ENCODE data around the gene SLC12A1. TPM values are rescaled to one million over a fixed set of nuclear protein-coding genes. Genes with fewer than 3 reads are reported as not detected.

SLC12A1 gene
- total and polyA plus RNA-seq, 7 donors, result not detected

DNA sequence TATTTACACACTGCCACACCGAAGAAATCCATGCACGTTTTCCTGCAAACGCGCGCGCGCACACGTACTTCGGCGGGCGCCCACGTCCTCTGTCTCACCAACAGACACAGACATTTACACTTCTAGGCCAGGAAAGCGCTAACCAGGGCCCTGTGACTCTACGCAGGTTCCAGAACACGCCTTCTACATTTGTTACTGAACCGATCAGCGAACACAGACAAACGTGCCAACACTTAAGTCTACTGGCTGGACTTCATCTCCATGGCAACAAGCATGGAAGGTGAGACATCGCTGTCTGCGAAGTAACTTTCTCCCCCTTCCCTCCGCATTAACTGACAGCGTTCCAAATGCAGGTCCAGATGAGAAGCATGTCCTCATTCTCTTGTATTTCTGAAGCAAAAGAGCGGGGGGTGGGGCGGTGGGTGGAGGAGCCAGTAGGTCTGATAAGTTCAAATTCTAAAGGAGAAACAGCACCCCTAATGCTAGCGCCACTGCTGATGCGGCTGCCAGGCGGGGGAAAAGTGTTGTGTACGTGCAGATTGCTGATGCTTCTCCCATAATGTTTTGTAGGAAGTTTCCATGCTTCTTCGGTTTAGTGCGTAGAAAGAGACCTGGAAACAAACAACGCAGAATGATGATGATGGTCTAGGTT, 14.4 kb upstream of the SLC12A1 start, which contains the start of gene CTXN2:
Gene CTXN2, plus strand, starts transcription at position 92 of the 652 bp plus-strand sequence. CDS start 9,636 bp downstream, outside the sequence.
- no peaks in the 10 kb centered on the region for H3K4me1 ChIP-seq
- intact Hi-C loops (cut with DNase I), result no loop called here
- no peaks in the 10 kb centered on the region for H3K9me3 ChIP-seq
- H3K4me3 ChIP-seq, result no peak within 1 kb of the TSS
- 5 to 7% (median 5%) methylated on average over 31 of the region's 31 CpGs for WGBS, 3 donors
- no peaks in the 10 kb centered on the region for H3K36me3 ChIP-seq (ENCODE audit: insufficient read depth in 1 of 2, low read depth in 1 of 2)
- H3K27ac ChIP-seq, result no peak within 1 kb of the TSS
- ATAC-seq, result no peak
- no peak for DNase-seq
- peaks cover 0 to 4% (median 4%) of the 10 kb centered on the region in 3 donors for H3K27me3 ChIP-seq (ENCODE audit: insufficient read depth in 3 of 3, low read length in 2 of 3)
- TF ChIP-seq, protein P1, sequence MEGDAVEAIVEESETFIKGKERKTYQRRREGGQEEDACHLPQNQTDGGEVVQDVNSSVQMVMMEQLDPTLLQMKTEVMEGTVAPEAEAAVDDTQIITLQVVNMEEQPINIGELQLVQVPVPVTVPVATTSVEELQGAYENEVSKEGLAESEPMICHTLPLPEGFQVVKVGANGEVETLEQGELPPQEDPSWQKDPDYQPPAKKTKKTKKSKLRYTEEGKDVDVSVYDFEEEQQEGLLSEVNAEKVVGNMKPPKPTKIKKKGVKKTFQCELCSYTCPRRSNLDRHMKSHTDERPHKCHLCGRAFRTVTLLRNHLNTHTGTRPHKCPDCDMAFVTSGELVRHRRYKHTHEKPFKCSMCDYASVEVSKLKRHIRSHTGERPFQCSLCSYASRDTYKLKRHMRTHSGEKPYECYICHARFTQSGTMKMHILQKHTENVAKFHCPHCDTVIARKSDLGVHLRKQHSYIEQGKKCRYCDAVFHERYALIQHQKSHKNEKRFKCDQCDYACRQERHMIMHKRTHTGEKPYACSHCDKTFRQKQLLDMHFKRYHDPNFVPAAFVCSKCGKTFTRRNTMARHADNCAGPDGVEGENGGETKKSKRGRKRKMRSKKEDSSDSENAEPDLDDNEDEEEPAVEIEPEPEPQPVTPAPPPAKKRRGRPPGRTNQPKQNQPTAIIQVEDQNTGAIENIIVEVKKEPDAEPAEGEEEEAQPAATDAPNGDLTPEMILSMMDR (IDR thresholded peaks at IDR 0.05), result no peak

- TF ChIP-seq, protein P1 (IDR thresholded peaks at IDR 0.05), result no peak
- no peaks in the 10 kb centered on the region for H3K4me1 ChIP-seq
- H3K9me3 ChIP-seq, result no peaks in the 10 kb centered on the region
- no peak overlapping the region for H3K27ac ChIP-seq
- DNase-seq, result no peak
- WGBS, 3 donors, result 65 to 76% (median 74%) methylated on average over 1 of the region's 1 CpG
- H3K4me3 ChIP-seq, result no peak overlapping the region
- H3K27me3 ChIP-seq (ENCODE audit: insufficient read depth in 3 of 3, low read length in 2 of 3), result no peaks in the 10 kb centered on the region
- H3K36me3 ChIP-seq (ENCODE audit: insufficient read depth in 1 of 2, low read depth in 1 of 2), result no peaks in the 10 kb centered on the region
- intact Hi-C loops (cut with DNase I), result no loop called here
- ATAC-seq, result no peak
These were observed 4.0 kb upstream of the SLC12A1 start for GRCh38 chr15:48202068-48202467.

DNA sequence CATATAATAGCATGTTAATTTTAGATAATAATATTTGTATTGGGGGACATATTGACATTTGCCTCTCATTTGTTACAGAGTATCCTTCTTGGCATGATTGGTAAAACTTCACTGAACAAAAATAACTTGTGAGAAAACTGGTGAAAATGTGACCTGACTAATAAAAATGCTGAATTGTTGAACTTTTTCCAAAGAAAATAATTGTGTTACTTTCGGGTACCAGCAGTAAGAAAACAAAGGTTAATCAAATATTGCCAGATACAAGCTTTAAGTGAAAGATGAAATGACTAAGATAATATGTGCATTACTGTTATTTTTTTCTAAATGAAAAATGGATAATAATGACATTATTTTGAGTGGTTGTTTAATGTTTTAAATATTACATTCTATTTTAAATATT, 15.2 kb downstream of the SLC12A1 start:
- TF ChIP-seq, protein P1 (IDR thresholded peaks at IDR 0.05), result no peak
- 22 to 33% (median 31%) methylated on average over 1 of the region's 1 CpG for WGBS, 3 donors
- intact Hi-C loops (cut with DNase I), result no loop called here

DNA sequence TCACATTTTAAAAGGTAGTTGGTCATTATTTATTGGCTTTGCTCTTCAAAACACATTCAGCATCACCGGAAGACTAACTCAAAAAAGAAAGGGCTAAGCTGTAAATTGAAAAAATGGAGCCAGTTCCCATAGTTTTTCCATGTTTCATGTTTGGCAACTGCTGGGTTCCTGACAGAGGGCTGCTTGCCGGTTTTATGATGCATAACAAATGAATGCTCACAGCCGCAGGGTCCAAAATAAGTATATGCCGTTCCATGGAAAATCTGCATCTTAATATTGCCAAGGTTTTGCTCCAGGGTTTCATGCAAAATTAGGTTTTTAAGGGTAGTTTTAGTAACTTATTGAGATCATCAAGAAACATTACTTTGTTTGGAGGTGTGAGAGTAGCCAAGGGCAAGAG, 15.8 kb downstream of the SLC12A1 start:
- no peak for ATAC-seq
- H3K4me3 ChIP-seq, result no peak overlapping the region

More for the DNA sequence above, 15.2 kb downstream of the SLC12A1 start:
- Histone ChIP-seq H3K4me1 (no peaks in the 10 kb centered on the region), H3K9me3 (no peaks in the 10 kb centered on the region), H3K27me3 (ENCODE audit: insufficient read depth in 3 of 3, low read length in 2 of 3) (peaks cover 0 to 5% (median 0%) of the 10 kb centered on the region in 3 donors), H3K27ac (no peak overlapping the region), H3K4me3 (no peak overlapping the region), H3K36me3 (ENCODE audit: insufficient read depth in 1 of 2, low read depth in 1 of 2) (no peaks in the 10 kb centered on the region)
- ATAC-seq (no peak), DNase-seq (no peak)

More for the DNA sequence above, 15.8 kb downstream of the SLC12A1 start:
- H3K27ac ChIP-seq, result no peak overlapping the region
- no peaks in the 10 kb centered on the region for H3K36me3 ChIP-seq (ENCODE audit: insufficient read depth in 1 of 2, low read depth in 1 of 2)
- H3K9me3 ChIP-seq, result no peaks in the 10 kb centered on the region
- no peak for DNase-seq
- peaks cover 0 to 7% (median 0%) of the 10 kb centered on the region in 3 donors for H3K27me3 ChIP-seq (ENCODE audit: insufficient read depth in 3 of 3, low read length in 2 of 3)
- no peaks in the 10 kb centered on the region for H3K4me1 ChIP-seq
- intact Hi-C loops (cut with DNase I), result no loop called here
- WGBS, 3 donors, result 21 to 25% (median 23%) methylated on average over 4 of the region's 4 CpGs
- TF ChIP-seq, protein P1 (IDR thresholded peaks at IDR 0.05), result no peak
